Thoracic aorta (tissue), 2 donors: ENCODE measurements around the gene CARD16. TPM values are rescaled to one million over a fixed set of nuclear protein-coding genes. Genes with fewer than 3 reads are reported as not detected.
A peak's percentile ranks its signal among the peaks of the same experiment; 100 is the strongest.

Source experiments
- ATAC-seq: fragments of 150-250 bp; one replicate; pipeline ENCODE4 v1.8.0; 2017; ENCODE audit warnings: low read depth; ENCODE audit not compliant: insufficient number of reproducible peaks, low FRiP score
- DNase-seq: peaks from one replicate; pipeline ENCODE4 v3.0.0-alpha.2; 2020; ENCODE audit warnings: low spot score
- H3K27ac ChIP-seq, 2 donors: fragments of 200-600 bp; sonication (generic); 1 replicate in 1 of 2; 2 replicates in 1 of 2; pipeline ENCODE4 v1.5.1; 2016; ENCODE audit warnings: mild to moderate bottlenecking in 2 of 2, moderate library complexity in 2 of 2
- H3K27me3 ChIP-seq: fragments of 200-600 bp; sonication (generic); replicated peaks from 2 replicates; pipeline ENCODE4 v1.6.0; 2016; ENCODE audit warnings: mild to moderate bottlenecking; ENCODE audit not compliant: insufficient read depth
- H3K36me3 ChIP-seq: fragments of 200-600 bp; sonication (generic); one replicate; pipeline ENCODE4 v1.5.1; 2016
- H3K4me1 ChIP-seq, 2 donors: fragments of 200-600 bp; sonication (generic); 1 replicate in 1 of 2; 2 replicates in 1 of 2; pipeline versions ENCODE4 v1.5.1 to v1.6.0; 2016; ENCODE audit warnings: low read depth in 2 of 2, mild to moderate bottlenecking in 1 of 2; ENCODE audit not compliant: control insufficient read depth in 1 of 2
- H3K4me3 ChIP-seq: fragments of 200-600 bp; sonication (generic); 2 replicates; pipeline ENCODE4 v1.5.1; 2016; ENCODE audit warnings: mild to moderate bottlenecking
- H3K9me3 ChIP-seq: fragments of 200-600 bp; sonication (generic); 2 replicates; pipeline ENCODE4 v1.5.1; 2016
- CTCF ChIP-seq: fragments of 200-600 bp; sonication (generic); IDR thresholded peaks from one replicate; pipeline ENCODE4 v1.5.1; 2019; ENCODE audit warnings: antibody characterized with exemption
- total RNA-seq, 2 donors: library from RNA; depleted of rRNA; stranded (reverse); fragments of >200 nt; gene quantifications; one replicate each; pipeline versions ENCODE4 v1.1.0 to v1.2.3, GENCODE V29; 2016

CARD16 gene
- total RNA-seq, 2 donors from 2014 or later, result 0.81 to 13.5 TPM

DNA sequence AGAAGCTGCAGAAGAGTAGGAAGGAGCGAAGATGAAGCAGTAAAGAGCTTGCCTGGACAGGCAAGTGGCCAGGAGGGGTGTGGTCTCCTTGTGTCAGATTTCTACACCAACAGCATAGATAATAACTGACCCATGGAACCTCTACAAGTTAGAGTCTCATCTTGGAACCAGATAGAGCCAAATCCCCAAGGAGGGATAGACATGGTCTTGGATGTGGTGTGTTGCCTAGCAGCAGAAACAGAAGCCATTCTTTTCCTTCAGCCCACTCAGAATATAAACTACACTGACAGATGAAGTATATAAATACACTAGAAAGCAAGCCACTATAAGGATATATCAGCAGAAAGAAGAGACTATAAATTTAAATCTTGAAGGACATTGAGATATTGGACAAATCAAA, 4.3 kb upstream of the CARD16 start:
- no peak for TF ChIP-seq CTCF

GRCh38 chr11:105046898-105047579, 1.9 kb upstream of the CARD16 start:
- peak overlapping the region in 1 of 2 donors; percentile 2 for H3K27ac ChIP-seq

More for the DNA sequence above, 4.3 kb upstream of the CARD16 start:
- no peak for ATAC-seq
- H3K4me1 ChIP-seq, result peaks cover 0 to 14% of the 10 kb centered on the region in 2 donors
- no peak for DNase-seq
- H3K27me3 ChIP-seq, result no peaks in the 10 kb centered on the region
- H3K27ac ChIP-seq, result no peak overlapping the region
- no peaks in the 10 kb centered on the region for H3K36me3 ChIP-seq
- H3K4me3 ChIP-seq, result no peak overlapping the region
- H3K9me3 ChIP-seq, result no peaks in the 10 kb centered on the region

DNA sequence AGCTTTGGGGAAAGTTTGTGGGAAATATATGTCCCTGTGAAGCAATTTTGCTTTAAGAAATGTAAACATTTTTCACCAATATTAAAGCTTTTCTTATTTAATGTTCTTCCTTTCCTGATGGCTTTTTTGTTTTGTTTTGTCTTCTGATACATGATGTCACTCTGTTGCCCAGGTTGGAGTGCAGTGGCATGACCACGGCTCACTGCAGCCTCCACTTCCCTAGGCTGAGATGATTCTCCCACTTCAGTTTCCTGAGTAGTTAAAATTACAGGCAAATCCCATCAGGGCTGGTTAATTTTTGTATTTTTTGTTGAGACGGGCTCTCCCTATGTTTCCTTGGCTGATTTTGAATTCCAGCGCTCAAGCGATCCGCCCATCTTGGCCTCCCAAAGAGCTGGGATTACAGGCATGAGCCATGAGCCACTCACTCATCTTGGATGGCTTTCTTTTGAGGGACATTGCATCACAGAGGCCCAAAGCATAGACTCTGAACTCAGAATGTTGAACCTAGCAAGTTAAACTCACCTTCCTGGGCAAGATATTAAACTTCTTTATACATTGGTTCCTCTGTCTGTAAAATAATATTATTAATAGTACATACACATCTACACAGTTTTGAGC, 651 bp upstream of the CARD16 start:
- TF ChIP-seq CTCF, result no peak
- Histone ChIP-seq H3K27ac (no peak overlapping the region), H3K27me3 (no peaks in the 10 kb centered on the region), H3K36me3 (no peaks in the 10 kb centered on the region), H3K4me3 (peak overlapping the region; percentile 65), H3K9me3 (no peaks in the 10 kb centered on the region), H3K4me1 (peaks cover 5 to 18% of the 10 kb centered on the region in 2 donors)
- no peak for ATAC-seq
- DNase-seq, result no peak

More at GRCh38 chr11:105046898-105047579, 1.9 kb upstream of the CARD16 start:
- H3K27me3 ChIP-seq, result no peaks in the 10 kb centered on the region
- ATAC-seq, result no peak
- DNase-seq, result no peak
- H3K9me3 ChIP-seq, result no peaks in the 10 kb centered on the region
- H3K4me3 ChIP-seq, result peak overlapping the region; percentile 16
- peaks cover 3 to 18% of the 10 kb centered on the region in 2 donors for H3K4me1 ChIP-seq
- no peak for TF ChIP-seq CTCF
- no peaks in the 10 kb centered on the region for H3K36me3 ChIP-seq

DNA sequence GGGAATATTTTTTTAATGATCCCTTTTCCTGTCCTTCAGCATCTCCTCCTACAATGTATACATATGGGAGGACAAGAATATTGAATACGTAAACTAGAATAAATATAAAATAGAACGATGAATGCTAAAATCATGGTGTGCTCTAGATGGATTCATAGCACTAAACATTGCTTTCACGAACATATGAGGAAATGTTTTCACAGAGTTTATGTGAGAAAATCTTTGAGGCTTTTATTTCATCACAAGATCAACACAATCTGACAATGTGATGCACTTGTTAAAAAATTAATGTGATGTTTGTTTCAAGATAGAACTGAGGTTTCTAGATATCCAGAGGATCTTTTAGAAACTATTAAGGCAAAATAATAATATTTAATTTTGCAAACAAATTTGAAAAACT, 3.0 kb downstream of the CARD16 start:
- TF ChIP-seq CTCF, result no peak
- Histone ChIP-seq H3K27me3 (no peaks in the 10 kb centered on the region), H3K9me3 (no peaks in the 10 kb centered on the region), H3K4me1 (peaks cover 5 to 15% of the 10 kb centered on the region in 2 donors), H3K36me3 (no peaks in the 10 kb centered on the region), H3K27ac (no peak overlapping the region), H3K4me3 (no peak overlapping the region)
- no peak for DNase-seq
- no peak for ATAC-seq

- H3K9me3 ChIP-seq, result no peaks in the 10 kb centered on the region
- H3K27ac ChIP-seq, result no peak overlapping the region
- no peaks in the 10 kb centered on the region for H3K27me3 ChIP-seq
- H3K4me3 ChIP-seq, result no peak overlapping the region
- no peaks in the 10 kb centered on the region for H3K36me3 ChIP-seq
- H3K4me1 ChIP-seq, result peaks cover 5 to 7% of the 10 kb centered on the region in 2 donors
- ATAC-seq (no peak), DNase-seq (no peak)
- TF ChIP-seq CTCF, result no peak
Measured at GRCh38 chr11:105040703-105041102, 4.4 kb downstream of the CARD16 start.
